ENCODE measurements around the gene MS4A4A.

Gene MS4A4A

GRCh38 chr11:60332846-60333245 is 52.4 kb downstream of the MS4A4A start:
- Histone ChIP-seq H2BK5ac (ENCODE audit: low read length) (no peak overlapping the region), H3K79me1 (ENCODE audit: low read depth, low read length) (no peaks in the 10 kb centered on the region), H3K23ac (ENCODE audit: low read depth, low read length, poor library complexity) (no peak overlapping the region), H3K4me1 (ENCODE audit: control insufficient read depth in 2 of 2, insufficient read depth in 1 of 2, low read depth in 1 of 2, low read length in 2 of 2) (no peaks in the 10 kb centered on the region), H3K4me3 (ENCODE audit: low read length in 2 of 2) (no peak overlapping the region), H3K4me2 (ENCODE audit: insufficient read depth, low read length, poor library complexity, severe bottlenecking) (no peak overlapping the region), H2AK5ac (ENCODE audit: low read depth, low read length) (no peak overlapping the region), H2BK15ac (ENCODE audit: low read length) (no peak overlapping the region), H3K18ac (ENCODE audit: low read length) (no peak overlapping the region), H3K9ac (ENCODE audit: low read depth, low read length, poor library complexity) (no peak overlapping the region), H3K9me3 (replicated peaks in 1 of 2; ENCODE audit: control insufficient read depth in 2 of 2, insufficient read depth in 1 of 2, low read depth in 1 of 2, low read length in 2 of 2) (no peaks in the 10 kb centered on the region), H3K27me3 (ENCODE audit: control insufficient read depth in 3 of 3, insufficient read depth in 3 of 3, low read depth in 1 of 3, low read length in 3 of 3) (no peaks in the 10 kb centered on the region), H3K27ac (replicated peaks; ENCODE audit: low read length) (no peak overlapping the region), H4K8ac (ENCODE audit: low read depth, low read length) (no peak overlapping the region), H2BK120ac (ENCODE audit: low read depth, low read length) (no peak overlapping the region), H3K36me3 (replicated peaks in 1 of 2; ENCODE audit: control insufficient read depth in 2 of 2, insufficient read depth in 2 of 2, low read length in 2 of 2) (no peaks in the 10 kb centered on the region), H2AFZ (ENCODE audit: low read length) (no peak overlapping the region), H4K91ac (ENCODE audit: low read depth, low read length, poor library complexity) (no peak overlapping the region), H2BK12ac (ENCODE audit: low read length) (no peak overlapping the region), H3K14ac (ENCODE audit: low read length) (no peak overlapping the region), H3K4ac (ENCODE audit: low read length) (no peak overlapping the region)
- DNase-seq (ENCODE audit: low spot score): no peak
- WGBS, 2 donors (ENCODE audit: extremely low coverage in 2 of 2, insufficient read length in 2 of 2, insufficient replicate concordance in 1 of 2): no CpG with 5 or more reads among the region's 3 CpGs

GRCh38 chr11:60334005-60334620 is 53.6 kb downstream of the MS4A4A start:
- Histone ChIP-seq H3K18ac (ENCODE audit: low read length) (no peak overlapping the region), H3K4me3 (ENCODE audit: low read length in 2 of 2) (no peak overlapping the region), H3K14ac (ENCODE audit: low read length) (no peak overlapping the region), H3K4me1 (ENCODE audit: control insufficient read depth in 2 of 2, insufficient read depth in 1 of 2, low read depth in 1 of 2, low read length in 2 of 2) (no peaks in the 10 kb centered on the region), H3K79me1 (ENCODE audit: low read depth, low read length) (no peaks in the 10 kb centered on the region), H2AFZ (ENCODE audit: low read length) (peak overlapping the region; percentile 8), H4K91ac (ENCODE audit: low read depth, low read length, poor library complexity) (no peak overlapping the region), H2BK120ac (ENCODE audit: low read depth, low read length) (no peak overlapping the region), H4K8ac (ENCODE audit: low read depth, low read length) (no peak overlapping the region), H3K27me3 (ENCODE audit: control insufficient read depth in 3 of 3, insufficient read depth in 3 of 3, low read depth in 1 of 3, low read length in 3 of 3) (no peaks in the 10 kb centered on the region), H3K23ac (ENCODE audit: low read depth, low read length, poor library complexity) (no peak overlapping the region), H2AK5ac (ENCODE audit: low read depth, low read length) (no peak overlapping the region), H3K9ac (ENCODE audit: low read depth, low read length, poor library complexity) (no peak overlapping the region), H2BK12ac (ENCODE audit: low read length) (no peak overlapping the region), H3K4ac (ENCODE audit: low read length) (no peak overlapping the region), H2BK15ac (ENCODE audit: low read length) (no peak overlapping the region), H3K27ac (replicated peaks; ENCODE audit: low read length) (no peak overlapping the region), H2BK5ac (ENCODE audit: low read length) (no peak overlapping the region), H3K4me2 (ENCODE audit: insufficient read depth, low read length, poor library complexity, severe bottlenecking) (no peak overlapping the region), H3K9me3 (replicated peaks in 1 of 2; ENCODE audit: control insufficient read depth in 2 of 2, insufficient read depth in 1 of 2, low read depth in 1 of 2, low read length in 2 of 2) (no peaks in the 10 kb centered on the region), H3K36me3 (replicated peaks in 1 of 2; ENCODE audit: control insufficient read depth in 2 of 2, insufficient read depth in 2 of 2, low read length in 2 of 2) (no peaks in the 10 kb centered on the region)
- DNase-seq (ENCODE audit: low spot score): peak; percentile 71
- no CpG with 5 or more reads among the region's 2 CpGs for WGBS, 2 donors (ENCODE audit: extremely low coverage in 2 of 2, insufficient read length in 2 of 2, insufficient replicate concordance in 1 of 2)

DNA sequence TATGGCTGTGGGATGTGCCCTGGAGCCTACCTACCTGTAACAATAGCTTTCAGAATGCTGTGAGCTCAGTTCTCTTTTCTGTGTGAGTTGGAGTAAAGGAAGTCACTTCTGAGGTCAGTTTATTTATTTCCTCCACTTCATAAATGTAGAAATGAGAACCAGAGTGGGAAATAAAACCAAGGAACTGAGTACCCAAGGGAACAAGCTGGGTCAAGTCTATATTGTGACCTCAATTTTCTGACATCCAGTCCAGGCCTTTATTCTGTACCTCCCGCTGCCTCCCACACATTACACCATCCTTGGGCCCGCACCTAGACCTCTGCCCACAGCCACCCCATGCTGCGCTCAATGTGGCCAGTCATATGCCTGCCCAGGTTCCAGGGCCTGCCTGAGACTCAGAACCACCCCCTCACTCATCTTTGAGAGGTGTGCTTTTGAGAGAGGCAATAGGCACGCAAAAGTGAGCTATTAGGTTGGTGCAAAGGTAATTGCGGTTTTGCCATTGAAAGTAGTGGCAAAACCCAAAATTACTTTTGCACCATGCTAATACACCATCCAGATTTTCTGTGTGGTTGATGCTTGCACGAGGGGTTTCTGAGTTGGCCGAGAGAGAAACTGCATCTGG is 56.4 kb downstream of the MS4A4A start:
- Histone ChIP-seq H3K4me3 (ENCODE audit: low read length in 2 of 2) (no peak overlapping the region), H3K36me3 (replicated peaks in 1 of 2; ENCODE audit: control insufficient read depth in 2 of 2, insufficient read depth in 2 of 2, low read length in 2 of 2) (no peaks in the 10 kb centered on the region), H2BK15ac (ENCODE audit: low read length) (no peak overlapping the region), H3K18ac (ENCODE audit: low read length) (peak overlapping the region; percentile 5), H3K14ac (ENCODE audit: low read length) (no peak overlapping the region), H3K4me1 (ENCODE audit: control insufficient read depth in 2 of 2, insufficient read depth in 1 of 2, low read depth in 1 of 2, low read length in 2 of 2) (no peaks in the 10 kb centered on the region), H3K79me1 (ENCODE audit: low read depth, low read length) (no peaks in the 10 kb centered on the region), H3K4me2 (ENCODE audit: insufficient read depth, low read length, poor library complexity, severe bottlenecking) (no peak overlapping the region), H3K9me3 (replicated peaks in 1 of 2; ENCODE audit: control insufficient read depth in 2 of 2, insufficient read depth in 1 of 2, low read depth in 1 of 2, low read length in 2 of 2) (no peaks in the 10 kb centered on the region), H3K9ac (ENCODE audit: low read depth, low read length, poor library complexity) (no peak overlapping the region), H2BK5ac (ENCODE audit: low read length) (no peak overlapping the region), H2AK5ac (ENCODE audit: low read depth, low read length) (no peak overlapping the region), H2BK120ac (ENCODE audit: low read depth, low read length) (no peak overlapping the region), H3K27ac (replicated peaks; ENCODE audit: low read length) (no peak overlapping the region), H4K8ac (ENCODE audit: low read depth, low read length) (no peak overlapping the region), H2AFZ (ENCODE audit: low read length) (no peak overlapping the region), H4K91ac (ENCODE audit: low read depth, low read length, poor library complexity) (no peak overlapping the region), H3K4ac (ENCODE audit: low read length) (no peak overlapping the region), H3K27me3 (ENCODE audit: control insufficient read depth in 3 of 3, insufficient read depth in 3 of 3, low read depth in 1 of 3, low read length in 3 of 3) (no peaks in the 10 kb centered on the region), H3K23ac (ENCODE audit: low read depth, low read length, poor library complexity) (no peak overlapping the region), H2BK12ac (ENCODE audit: low read length) (no peak overlapping the region)
- no CpG with 5 or more reads among the region's 7 CpGs for WGBS, 2 donors (ENCODE audit: extremely low coverage in 2 of 2, insufficient read length in 2 of 2, insufficient replicate concordance in 1 of 2)
- no peak for DNase-seq (ENCODE audit: low spot score)

- no peak for DNase-seq (ENCODE audit: low spot score)
- no peaks in the 10 kb centered on the region for H3K79me1 ChIP-seq (ENCODE audit: low read depth, low read length)
- H3K14ac ChIP-seq (ENCODE audit: low read length): no peak overlapping the region
- H3K4me1 ChIP-seq (ENCODE audit: control insufficient read depth in 2 of 2, insufficient read depth in 1 of 2, low read depth in 1 of 2, low read length in 2 of 2): no peaks in the 10 kb centered on the region
- no peaks in the 10 kb centered on the region for H3K36me3 ChIP-seq (replicated peaks in 1 of 2; ENCODE audit: control insufficient read depth in 2 of 2, insufficient read depth in 2 of 2, low read length in 2 of 2)
- no peak overlapping the region for H4K91ac ChIP-seq (ENCODE audit: low read depth, low read length, poor library complexity)
- no peak overlapping the region for H2AK5ac ChIP-seq (ENCODE audit: low read depth, low read length)
- no peak overlapping the region for H4K8ac ChIP-seq (ENCODE audit: low read depth, low read length)
- H3K9ac ChIP-seq (ENCODE audit: low read depth, low read length, poor library complexity): no peak overlapping the region
- H3K4me2 ChIP-seq (ENCODE audit: insufficient read depth, low read length, poor library complexity, severe bottlenecking): no peak overlapping the region
- no peak overlapping the region for H3K23ac ChIP-seq (ENCODE audit: low read depth, low read length, poor library complexity)
- no peak overlapping the region for H2BK5ac ChIP-seq (ENCODE audit: low read length)
- H3K4me3 ChIP-seq (ENCODE audit: low read length in 2 of 2): no peak overlapping the region
- H3K27ac ChIP-seq (replicated peaks; ENCODE audit: low read length): no peak overlapping the region
- H3K4ac ChIP-seq (ENCODE audit: low read length): no peak overlapping the region
- no peaks in the 10 kb centered on the region for H3K9me3 ChIP-seq (replicated peaks in 1 of 2; ENCODE audit: control insufficient read depth in 2 of 2, insufficient read depth in 1 of 2, low read depth in 1 of 2, low read length in 2 of 2)
- no peak overlapping the region for H2BK12ac ChIP-seq (ENCODE audit: low read length)
- no peak overlapping the region for H2BK15ac ChIP-seq (ENCODE audit: low read length)
- H2BK120ac ChIP-seq (ENCODE audit: low read depth, low read length): no peak overlapping the region
- no CpG with 5 or more reads among the region's 2 CpGs for WGBS, 2 donors (ENCODE audit: extremely low coverage in 2 of 2, insufficient read length in 2 of 2, insufficient replicate concordance in 1 of 2)
- H2AFZ ChIP-seq (ENCODE audit: low read length): no peak overlapping the region
- H3K27me3 ChIP-seq (ENCODE audit: control insufficient read depth in 3 of 3, insufficient read depth in 3 of 3, low read depth in 1 of 3, low read length in 3 of 3): no peaks in the 10 kb centered on the region
- H3K18ac ChIP-seq (ENCODE audit: low read length): no peak overlapping the region
Measured at GRCh38 chr11:60338053-60338452, 57.6 kb downstream of the MS4A4A start.

All from neuronal stem cell (in vitro differentiated cells).